ENCODE data around the gene MACROD1.

GRCh38 chr11:64124147-64124546, 41.8 kb downstream of the MACROD1 start:
- TF ChIP-seq POLR2A (IDR thresholded peaks at IDR 0.05), result no peak
- TF ChIP-seq CTCF (IDR thresholded peaks at IDR 0.05), result no peak
